Left lung (tissue), 10 donors: ENCODE data around the gene RNF175. TPM values are rescaled to one million over a fixed set of nuclear protein-coding genes. Genes with fewer than 3 reads are reported as not detected.

ENCODE experiments used
- ATAC-seq: fragments of 200-7000 bp; cut with Tn5 transposase; one replicate; pipeline ENCODE4 v1.9.1; 2020; ENCODE audit warnings: moderate library complexity
- DNase-seq, 4 donors: peaks; one replicate each; pipeline ENCODE4 v3.0.0-alpha.2; 2013 to 2020
- H3K27ac ChIP-seq, 2 donors: fragments of 200-600 bp; sonication (generic) in 1 of 2; one replicate each; pipeline versions ENCODE4 v1.5.0 to v1.8.0; 2020 to 2021
- H3K27me3 ChIP-seq, 2 donors: fragments of 200-600 bp; sonication (generic) in 1 of 2; one replicate each; pipeline versions ENCODE4 v1.5.0 to v1.8.0; 2020 to 2021
- H3K36me3 ChIP-seq, 2 donors: fragments of 200-600 bp; sonication (generic) in 1 of 2; one replicate each; pipeline versions ENCODE4 v1.5.0 to v1.8.0; 2020 to 2021
- H3K4me1 ChIP-seq, 2 donors: fragments of 200-600 bp; one replicate each; pipeline ENCODE4 v1.8.0; 2021
- H3K4me3 ChIP-seq, 2 donors: fragments of 200-600 bp; sonication (generic) in 1 of 2; one replicate each; pipeline versions ENCODE4 v1.5.0 to v1.8.0; 2020 to 2021; ENCODE audit warnings: mild to moderate bottlenecking in 1 of 2
- H3K9me3 ChIP-seq, 2 donors: fragments of 200-600 bp; sonication (generic) in 1 of 2; one replicate each; pipeline versions ENCODE4 v1.5.0 to v1.8.0; 2020 to 2021
- intact Hi-C, 2 donors: fragments of 100-400 bp; cut with DNase I; formaldehyde crosslinking; loops; one replicate each; pipeline versions ENCODE4 v1.11.2 to v1.14.2; 2022
- polyA plus RNA-seq, 6 donors: library from polyadenylated mRNA; unstranded; fragments of 120-200 nt; gene quantifications; one replicate each; pipeline ENCODE4 v1.2.1, GENCODE V29; 2013; ENCODE audit not compliant: insufficient read length in 6 of 6
- total RNA-seq, 2 donors: library from RNA; stranded (reverse); fragmentation: NEBNext Ultra II Directional; extraction: Animal tissue kit (Norgen Biotek cat#: 25700); gene quantifications; one replicate each; pipeline ENCODE4 v1.2.1, GENCODE V29; 2021
- TF ChIP-seq, protein P1 (sequence below), 2 donors: fragments of 200-600 bp; sonication (generic) in 1 of 2; IDR thresholded peaks; one replicate each; pipeline versions ENCODE4 v1.5.0 to v1.8.0; 2021; ENCODE audit warnings: antibody characterized with exemption in 2 of 2
- donor health status: DM: no; HTN: yes; CAD: no.
- donor health status: DM: no; HTN: no; CAD: no.

Gene RNF175
- total and polyA plus RNA-seq, 8 donors, result 0.23 to 9.5 (median 7.2) TPM; not detected in 1

DNA sequence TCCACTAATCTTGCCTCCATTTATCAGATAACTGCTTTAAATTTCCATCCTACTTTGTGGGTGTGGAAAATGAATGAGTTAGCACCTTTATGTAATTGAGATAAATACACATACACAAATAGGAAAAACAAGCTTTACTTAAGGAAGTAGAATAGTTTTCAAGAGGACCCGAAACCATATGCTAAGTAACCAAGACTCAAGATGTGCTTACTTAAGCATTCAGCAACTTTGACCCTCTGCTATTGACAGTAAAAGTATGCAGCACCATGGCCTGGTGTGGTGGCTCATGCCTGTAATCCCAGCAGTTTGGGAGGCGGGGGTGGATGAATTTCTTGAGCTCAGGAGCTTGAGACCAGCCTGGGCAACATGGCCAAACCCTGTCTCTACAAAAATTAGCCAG, 29.9 kb downstream of the RNF175 start:
- Histone ChIP-seq H3K36me3 (no peaks in the 10 kb centered on the region), H3K4me3 (no peak overlapping the region), H3K27ac (no peak overlapping the region), H3K9me3 (no peaks in the 10 kb centered on the region), H3K4me1 (peaks cover 0 to 10% of the 10 kb centered on the region in 2 donors), H3K27me3 (no peaks in the 10 kb centered on the region)
- no peak for DNase-seq
- ATAC-seq, result no peak
- TF ChIP-seq, protein P1, sequence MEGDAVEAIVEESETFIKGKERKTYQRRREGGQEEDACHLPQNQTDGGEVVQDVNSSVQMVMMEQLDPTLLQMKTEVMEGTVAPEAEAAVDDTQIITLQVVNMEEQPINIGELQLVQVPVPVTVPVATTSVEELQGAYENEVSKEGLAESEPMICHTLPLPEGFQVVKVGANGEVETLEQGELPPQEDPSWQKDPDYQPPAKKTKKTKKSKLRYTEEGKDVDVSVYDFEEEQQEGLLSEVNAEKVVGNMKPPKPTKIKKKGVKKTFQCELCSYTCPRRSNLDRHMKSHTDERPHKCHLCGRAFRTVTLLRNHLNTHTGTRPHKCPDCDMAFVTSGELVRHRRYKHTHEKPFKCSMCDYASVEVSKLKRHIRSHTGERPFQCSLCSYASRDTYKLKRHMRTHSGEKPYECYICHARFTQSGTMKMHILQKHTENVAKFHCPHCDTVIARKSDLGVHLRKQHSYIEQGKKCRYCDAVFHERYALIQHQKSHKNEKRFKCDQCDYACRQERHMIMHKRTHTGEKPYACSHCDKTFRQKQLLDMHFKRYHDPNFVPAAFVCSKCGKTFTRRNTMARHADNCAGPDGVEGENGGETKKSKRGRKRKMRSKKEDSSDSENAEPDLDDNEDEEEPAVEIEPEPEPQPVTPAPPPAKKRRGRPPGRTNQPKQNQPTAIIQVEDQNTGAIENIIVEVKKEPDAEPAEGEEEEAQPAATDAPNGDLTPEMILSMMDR (IDR thresholded peaks at IDR 0.05), result no peak
- intact Hi-C loops, result no loop called here

DNA sequence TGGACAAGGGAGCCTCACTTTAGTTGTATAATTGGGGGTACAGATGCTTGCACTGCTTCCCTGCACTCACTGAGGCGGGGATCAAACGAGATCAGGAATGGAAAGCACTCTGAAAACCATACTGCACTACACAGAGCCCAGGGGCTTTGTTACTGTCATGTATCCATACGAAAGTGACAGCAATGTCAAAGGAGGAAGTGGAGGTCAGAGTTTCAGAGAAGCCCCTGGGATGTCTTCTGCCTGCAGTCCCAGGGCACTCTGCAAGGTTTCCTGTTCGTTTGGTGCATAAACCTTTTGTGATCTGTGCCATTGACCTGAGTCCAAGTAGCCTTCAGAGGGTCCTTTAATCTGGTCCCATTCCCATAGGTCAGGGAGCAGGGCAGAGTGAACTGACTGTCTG, 31.2 kb downstream of the RNF175 start:
- no peaks in the 10 kb centered on the region for H3K27me3 ChIP-seq
- TF ChIP-seq, protein P1 (IDR thresholded peaks at IDR 0.05), result no peak
- no peaks in the 10 kb centered on the region for H3K36me3 ChIP-seq
- no peak for DNase-seq
- H3K4me3 ChIP-seq, result no peak overlapping the region
- H3K4me1 ChIP-seq, result peaks cover 0 to 10% of the 10 kb centered on the region in 2 donors
- H3K27ac ChIP-seq, result no peak overlapping the region
- no peak for ATAC-seq
- no peaks in the 10 kb centered on the region for H3K9me3 ChIP-seq
- intact Hi-C loops, result no loop called here

DNA sequence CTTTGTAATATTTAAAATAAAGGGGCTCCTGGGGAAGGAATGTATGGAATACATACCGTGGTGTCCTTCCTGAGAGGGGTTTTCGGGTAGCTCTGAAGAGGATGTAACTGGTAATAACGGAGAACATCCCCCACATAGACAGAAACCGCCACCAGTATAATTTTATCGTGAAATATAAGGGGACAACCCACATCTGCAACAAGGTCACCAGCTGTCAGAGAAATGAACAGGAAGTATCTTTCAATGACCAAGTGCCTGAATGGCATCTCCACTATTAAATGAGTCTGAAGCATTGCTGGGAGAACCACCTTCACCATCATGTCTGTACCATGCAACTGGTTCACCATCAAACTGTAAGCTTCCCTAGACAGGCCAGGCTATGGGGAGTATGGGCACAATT, 31.7 kb downstream of the RNF175 start:
- Histone ChIP-seq H3K9me3 (no peaks in the 10 kb centered on the region), H3K27me3 (no peaks in the 10 kb centered on the region), H3K27ac (no peak overlapping the region), H3K4me1 (peaks cover 0 to 10% of the 10 kb centered on the region in 2 donors), H3K36me3 (no peaks in the 10 kb centered on the region), H3K4me3 (no peak overlapping the region)
- ATAC-seq (no peak), DNase-seq (no peak)
- TF ChIP-seq, protein P1 (IDR thresholded peaks at IDR 0.05), result no peak
- intact Hi-C loops, result no loop called here

DNA sequence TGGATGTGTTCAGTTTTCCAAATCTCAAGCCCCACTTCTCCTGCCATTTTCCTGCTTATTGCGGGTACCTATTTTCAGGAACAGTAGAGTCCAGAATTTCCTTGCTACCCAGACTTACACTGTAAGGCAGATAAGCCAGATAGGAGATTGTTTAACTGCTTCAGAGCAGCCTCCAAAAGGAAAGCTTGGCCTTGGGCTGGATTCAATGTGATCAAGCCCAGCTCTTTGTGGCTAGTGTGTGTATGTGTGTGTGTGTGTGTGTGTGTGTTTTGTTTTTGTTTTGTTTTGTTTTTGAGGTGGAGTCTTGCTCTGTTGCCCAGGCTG, 34.0 kb downstream of the RNF175 start:
- DNase-seq, result no peak
- no peaks in the 10 kb centered on the region for H3K9me3 ChIP-seq
- no peak overlapping the region for H3K4me3 ChIP-seq
- no peak for ATAC-seq
- peaks cover 0 to 3% of the 10 kb centered on the region in 2 donors for H3K36me3 ChIP-seq
- H3K4me1 ChIP-seq, result peaks cover 0 to 10% of the 10 kb centered on the region in 2 donors
- TF ChIP-seq, protein P1 (IDR thresholded peaks at IDR 0.05), result no peak
- intact Hi-C loops, result no loop called here
- no peak overlapping the region for H3K27ac ChIP-seq
- no peaks in the 10 kb centered on the region for H3K27me3 ChIP-seq

DNA sequence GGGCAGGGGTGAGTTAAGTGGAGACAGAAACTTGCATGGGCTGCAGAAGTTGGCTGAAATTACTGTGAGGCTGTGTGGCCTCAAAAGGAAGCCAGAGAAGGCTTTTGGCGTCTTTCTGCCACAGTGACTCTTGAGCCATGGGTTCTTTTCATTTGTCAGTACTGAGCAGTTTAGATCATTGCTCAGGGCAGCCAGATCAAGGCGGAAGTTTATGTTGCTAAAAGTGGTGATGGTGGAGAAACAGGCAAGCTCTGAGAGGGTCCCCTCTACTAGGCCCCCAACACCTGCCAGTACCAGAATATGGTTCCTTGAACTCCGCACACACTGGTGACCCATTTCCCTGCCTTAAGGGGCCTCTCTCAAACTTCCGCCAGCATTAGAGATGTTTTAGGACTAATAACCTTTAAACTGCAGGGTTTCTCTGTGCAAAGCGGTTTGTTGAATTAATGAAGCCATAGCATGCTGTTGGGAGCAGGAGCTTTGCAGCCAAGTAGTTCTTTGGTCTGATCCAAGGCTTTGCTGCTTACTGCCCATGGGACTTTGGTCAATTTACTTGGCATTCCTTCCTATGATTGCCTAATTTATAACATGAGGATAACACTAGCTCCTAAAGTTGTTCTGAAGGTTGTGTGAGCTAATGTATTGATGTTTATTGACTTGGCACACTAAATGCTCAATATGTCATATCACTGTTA, 34.5 kb downstream of the RNF175 start:
- Histone ChIP-seq H3K27me3 (no peaks in the 10 kb centered on the region), H3K4me3 (no peak overlapping the region), H3K4me1 (peaks cover 0 to 10% of the 10 kb centered on the region in 2 donors), H3K27ac (no peak overlapping the region), H3K9me3 (no peaks in the 10 kb centered on the region), H3K36me3 (peaks cover 0 to 3% of the 10 kb centered on the region in 2 donors)
- no peak for ATAC-seq
- no peak for DNase-seq
- TF ChIP-seq, protein P1 (IDR thresholded peaks at IDR 0.05), result no peak
- intact Hi-C loops, result no loop called here
